Measurements from ENCODE around the gene CMSS1. TPM values are rescaled to one million over a fixed set of nuclear protein-coding genes. Genes with fewer than 3 reads are reported as not detected.

The CMSS1 gene
- total RNA-seq, 1 donor from 2014 or later = 41.1 TPM

DNA sequence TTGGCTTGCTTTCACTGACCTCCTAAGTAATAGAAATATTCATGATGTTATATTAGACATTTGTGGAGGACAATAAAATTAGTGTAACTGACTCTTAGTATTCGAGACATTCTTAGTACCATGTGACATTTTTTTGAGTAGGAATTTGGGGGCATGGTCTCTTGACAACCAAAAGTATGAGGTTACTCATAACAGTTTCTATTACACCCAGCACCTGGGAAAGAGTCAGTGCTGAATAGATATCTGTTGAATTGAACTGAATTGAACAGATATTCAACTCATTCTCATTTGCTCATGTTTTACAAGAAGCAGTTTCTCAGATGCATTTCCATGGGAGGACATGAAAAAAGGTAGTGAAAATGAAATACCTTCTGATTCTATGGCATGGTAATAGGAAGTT lies 84.4 kb downstream of the CMSS1 start:
- H3K27ac Mint-ChIP-seq = no peak overlapping the region
- H3K36me3 Mint-ChIP-seq (ENCODE audit: low read depth) = no peaks in the 10 kb centered on the region
- CTCF ChIA-PET = no interaction called here
- DNase-seq (no peak), ATAC-seq (ENCODE audit: low read depth) (no peak)
- POLR2A ChIA-PET = no interaction called here
- no peaks in the 10 kb centered on the region for H3K27me3 Mint-ChIP-seq
- TF ChIP-seq CTCF (IDR thresholded peaks at IDR 0.05) = no peak
- intact Hi-C loops (cut with micrococcal nuclease) = no loop called here
- H3K4me3 Mint-ChIP-seq = no peak overlapping the region
- no peaks in the 10 kb centered on the region for H3K9me3 Mint-ChIP-seq
- peaks cover 10% of the 10 kb centered on the region for H3K4me1 Mint-ChIP-seq

DNA sequence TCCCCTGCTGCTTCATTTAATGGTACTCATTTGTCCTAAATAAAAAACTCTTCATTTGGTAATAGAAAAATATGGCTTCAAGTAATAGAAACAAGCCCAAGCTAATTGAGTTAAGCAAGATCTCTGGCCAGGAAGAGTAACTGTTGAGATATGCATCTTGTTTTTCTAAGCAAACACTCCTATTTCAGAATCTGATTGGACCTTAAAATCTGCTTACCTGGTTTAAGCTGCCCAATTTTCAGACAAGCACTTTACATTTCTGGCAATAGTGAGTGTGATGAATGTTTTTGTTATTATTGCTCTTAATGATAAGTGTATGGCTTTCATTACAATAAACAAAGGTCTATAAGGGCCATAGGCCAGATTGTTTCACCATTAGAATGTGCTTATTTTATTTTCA lies 86.2 kb downstream of the CMSS1 start:
- peaks cover 10% of the 10 kb centered on the region for H3K4me1 Mint-ChIP-seq
- intact Hi-C loops (cut with micrococcal nuclease) = no loop called here
- no peak for ATAC-seq (ENCODE audit: low read depth)

GRCh38 chr3:99907959-99908544 lies 90.4 kb downstream of the CMSS1 start:
- H3K9me3 Mint-ChIP-seq = no peaks in the 10 kb centered on the region
- H3K36me3 Mint-ChIP-seq (ENCODE audit: low read depth) = peaks cover 1% of the 10 kb centered on the region
- POLR2A ChIA-PET = no interaction called here
- CTCF ChIA-PET = interaction anchor here (0.7 kb wide), 1 partner anchor 15 kb away, joined by 3 read pairs; no protein-coding TSS in a partner anchor
- no peak overlapping the region for H3K27ac Mint-ChIP-seq
- TF ChIP-seq CTCF (IDR thresholded peaks at IDR 0.05) = no peak
- intact Hi-C loops (cut with micrococcal nuclease) = no loop called here
- H3K4me3 Mint-ChIP-seq = no peak overlapping the region
- peaks cover 3% of the 10 kb centered on the region for H3K4me1 Mint-ChIP-seq
- DNase-seq (no peak), ATAC-seq (ENCODE audit: low read depth) (no peak)
- no peaks in the 10 kb centered on the region for H3K27me3 Mint-ChIP-seq

More for the DNA sequence above, 86.2 kb downstream of the CMSS1 start:
- no peak for TF ChIP-seq CTCF (IDR thresholded peaks at IDR 0.05)
- H3K4me3 Mint-ChIP-seq = no peak overlapping the region
- no peaks in the 10 kb centered on the region for H3K27me3 Mint-ChIP-seq
- ChIA-PET POLR2A (no interaction called here), CTCF (no interaction called here)
- H3K27ac Mint-ChIP-seq = no peak overlapping the region
- no peak for DNase-seq
- H3K36me3 Mint-ChIP-seq (ENCODE audit: low read depth) = no peaks in the 10 kb centered on the region
- H3K9me3 Mint-ChIP-seq = no peaks in the 10 kb centered on the region

GRCh38 chr3:99909714-99910495 lies 92.2 kb downstream of the CMSS1 start:
- POLR2A ChIA-PET = no interaction called here
- ATAC-seq (ENCODE audit: low read depth) (no peak), DNase-seq (no peak)
- H3K36me3 Mint-ChIP-seq (ENCODE audit: low read depth) = peaks cover 2% of the 10 kb centered on the region
- no peaks in the 10 kb centered on the region for H3K27me3 Mint-ChIP-seq
- no peak for TF ChIP-seq CTCF (IDR thresholded peaks at IDR 0.05)
- H3K9me3 Mint-ChIP-seq = no peaks in the 10 kb centered on the region
- no peak overlapping the region for H3K4me3 Mint-ChIP-seq
- intact Hi-C loops (cut with micrococcal nuclease) = no loop called here
- H3K27ac Mint-ChIP-seq = no peak overlapping the region
- peaks cover 3% of the 10 kb centered on the region for H3K4me1 Mint-ChIP-seq
- CTCF ChIA-PET = no interaction called here

GRCh38 chr3:99910752-99911290 lies 93.2 kb downstream of the CMSS1 start:
- no peak for TF ChIP-seq CTCF (IDR thresholded peaks at IDR 0.05)
- ChIA-PET POLR2A (no interaction called here), CTCF (no interaction called here)
- DNase-seq (no peak), ATAC-seq (ENCODE audit: low read depth) (no peak)
- intact Hi-C loops (cut with micrococcal nuclease) = no loop called here
- no peaks in the 10 kb centered on the region for H3K4me1 Mint-ChIP-seq
- H3K27ac Mint-ChIP-seq = no peak overlapping the region
- no peak overlapping the region for H3K4me3 Mint-ChIP-seq
- H3K36me3 Mint-ChIP-seq (ENCODE audit: low read depth) = peaks cover 2% of the 10 kb centered on the region
- H3K27me3 Mint-ChIP-seq = no peaks in the 10 kb centered on the region
- no peaks in the 10 kb centered on the region for H3K9me3 Mint-ChIP-seq

Data from activated B cell treated with CpG ODN at 0.5 μM for 24 hours (primary cell).